GM12875 (cell line): ENCODE measurements around the gene FREM2.

Experiments used
- H3K4me3 ChIP-seq: one replicate; pipeline ENCODE4 v1.5.1; 2011; ENCODE audit warnings: low read depth, low read length, control low read depth
- TF ChIP-seq, protein P1 (sequence below): IDR thresholded peaks from 2 replicates; pipeline ENCODE4 v1.5.1; 2011; ENCODE audit warnings: low read depth, mild to moderate bottlenecking, control low read depth, inconsistent platforms, low read length, moderate library complexity, borderline replicate concordance; ENCODE audit not compliant: insufficient read depth

Gene FREM2

DNA sequence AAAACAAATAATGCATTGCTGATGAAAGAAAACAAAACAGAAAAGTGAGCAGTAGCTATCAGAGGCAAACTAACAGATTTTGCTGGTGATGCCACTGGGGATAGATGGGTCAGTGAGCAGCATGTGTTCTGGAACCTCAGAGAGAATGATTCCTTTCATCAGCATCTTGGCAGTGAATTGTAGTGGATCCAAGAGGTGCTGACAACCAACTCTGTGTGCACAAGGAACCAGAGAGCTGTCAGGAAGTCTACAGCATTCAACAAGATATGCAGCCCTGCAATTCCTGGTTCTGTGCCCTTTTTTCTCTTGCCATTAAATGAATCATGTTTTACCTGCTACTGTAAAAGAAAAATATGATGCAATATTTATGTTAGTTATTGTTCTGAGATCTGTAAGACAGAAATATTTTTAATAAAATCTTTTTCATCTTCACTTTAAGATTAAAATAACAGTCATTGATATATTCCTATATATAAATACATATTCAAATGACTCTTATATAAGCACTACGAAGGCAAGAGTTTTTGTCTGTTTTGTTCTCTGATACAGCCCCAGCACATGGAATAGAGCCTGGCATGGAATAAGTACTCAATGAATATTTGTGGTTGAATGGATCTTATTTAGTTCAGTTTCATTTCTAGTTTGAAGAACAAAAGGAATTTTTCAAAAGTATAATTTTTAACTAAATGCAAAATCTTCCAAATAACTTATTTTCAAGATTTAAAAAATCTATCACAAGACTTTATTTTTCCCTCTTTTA, 80.8 kb downstream of the FREM2 start:
- no peak overlapping the region for H3K4me3 ChIP-seq
- TF ChIP-seq, protein P1, sequence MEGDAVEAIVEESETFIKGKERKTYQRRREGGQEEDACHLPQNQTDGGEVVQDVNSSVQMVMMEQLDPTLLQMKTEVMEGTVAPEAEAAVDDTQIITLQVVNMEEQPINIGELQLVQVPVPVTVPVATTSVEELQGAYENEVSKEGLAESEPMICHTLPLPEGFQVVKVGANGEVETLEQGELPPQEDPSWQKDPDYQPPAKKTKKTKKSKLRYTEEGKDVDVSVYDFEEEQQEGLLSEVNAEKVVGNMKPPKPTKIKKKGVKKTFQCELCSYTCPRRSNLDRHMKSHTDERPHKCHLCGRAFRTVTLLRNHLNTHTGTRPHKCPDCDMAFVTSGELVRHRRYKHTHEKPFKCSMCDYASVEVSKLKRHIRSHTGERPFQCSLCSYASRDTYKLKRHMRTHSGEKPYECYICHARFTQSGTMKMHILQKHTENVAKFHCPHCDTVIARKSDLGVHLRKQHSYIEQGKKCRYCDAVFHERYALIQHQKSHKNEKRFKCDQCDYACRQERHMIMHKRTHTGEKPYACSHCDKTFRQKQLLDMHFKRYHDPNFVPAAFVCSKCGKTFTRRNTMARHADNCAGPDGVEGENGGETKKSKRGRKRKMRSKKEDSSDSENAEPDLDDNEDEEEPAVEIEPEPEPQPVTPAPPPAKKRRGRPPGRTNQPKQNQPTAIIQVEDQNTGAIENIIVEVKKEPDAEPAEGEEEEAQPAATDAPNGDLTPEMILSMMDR, result no peak

DNA sequence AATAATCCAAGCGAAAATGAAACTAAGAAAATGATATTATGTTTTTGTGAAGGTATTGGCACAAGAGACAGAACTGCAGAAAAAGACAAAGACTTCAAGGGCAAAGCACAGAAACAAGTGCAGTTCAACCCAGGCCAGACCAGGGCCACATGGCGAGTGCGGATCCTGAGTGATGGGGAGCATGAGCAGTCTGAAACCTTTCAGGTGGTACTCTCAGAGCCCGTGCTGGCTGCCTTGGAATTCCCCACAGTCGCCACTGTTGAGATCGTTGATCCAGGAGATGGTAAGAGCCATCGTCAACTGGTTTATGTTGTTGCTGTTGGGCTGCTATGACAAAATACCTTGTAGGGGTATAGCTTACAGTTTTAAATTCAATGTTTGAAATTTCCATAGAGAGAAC, 82.6 kb downstream of the FREM2 start:
- TF ChIP-seq, protein P1, result no peak
- H3K4me3 ChIP-seq, result no peak overlapping the region

DNA sequence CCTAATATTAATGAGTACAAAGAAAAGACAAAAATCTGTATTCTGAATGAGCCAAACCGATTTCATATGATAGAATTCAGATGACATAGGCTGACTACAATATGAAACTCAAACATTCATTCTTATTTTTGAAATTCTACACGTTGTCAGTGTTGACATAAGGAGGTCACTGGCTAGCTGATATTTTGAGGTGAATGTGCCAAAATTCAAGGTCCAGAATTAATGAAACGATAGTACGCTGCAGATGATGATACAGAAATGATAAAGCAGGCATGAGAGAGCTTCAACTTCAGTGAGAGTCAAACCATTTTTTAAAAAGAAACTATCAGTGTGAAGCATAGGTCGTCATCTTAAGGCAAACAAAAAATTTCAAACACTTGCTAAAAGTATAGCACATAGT, 88.2 kb downstream of the FREM2 start:
- TF ChIP-seq, protein P1, result no peak
- no peak overlapping the region for H3K4me3 ChIP-seq

DNA sequence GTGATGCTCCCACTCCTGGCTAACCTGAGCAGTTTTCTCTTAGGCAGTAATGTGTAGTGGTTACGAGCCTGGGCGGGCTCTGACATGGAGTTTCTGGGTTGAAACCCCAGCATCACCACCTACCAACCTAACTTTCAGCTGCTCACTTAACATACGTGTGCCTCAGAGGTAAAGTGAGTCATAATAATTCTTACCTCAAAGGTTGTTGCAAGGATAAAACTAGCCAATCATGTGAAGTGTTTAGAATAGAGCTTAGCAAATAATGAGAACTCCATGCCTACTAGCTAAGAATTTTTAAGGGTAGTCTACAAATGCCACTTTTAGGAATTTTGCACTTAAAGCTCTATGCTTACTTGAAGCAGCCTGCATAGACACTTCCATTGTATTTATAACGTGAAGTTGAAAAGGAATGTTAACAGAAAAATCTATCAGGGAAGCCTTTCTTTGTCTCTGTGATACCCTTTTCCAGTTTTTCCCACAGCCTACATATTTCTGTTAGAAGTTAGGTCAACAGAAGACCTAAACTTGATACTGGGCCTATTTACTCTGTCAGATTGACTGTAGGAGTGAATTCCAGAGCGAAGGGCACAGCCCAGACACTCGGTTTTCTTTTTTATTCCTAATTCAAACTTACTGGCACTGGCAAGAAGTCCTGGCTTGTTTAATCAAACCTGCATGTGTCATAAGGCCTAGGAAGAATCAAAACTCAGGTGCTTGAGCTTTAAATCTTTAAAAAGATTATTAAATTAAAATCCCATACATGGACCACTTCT, 90.7 kb downstream of the FREM2 start:
- TF ChIP-seq, protein P1, result no peak
- H3K4me3 ChIP-seq, result no peak overlapping the region

DNA sequence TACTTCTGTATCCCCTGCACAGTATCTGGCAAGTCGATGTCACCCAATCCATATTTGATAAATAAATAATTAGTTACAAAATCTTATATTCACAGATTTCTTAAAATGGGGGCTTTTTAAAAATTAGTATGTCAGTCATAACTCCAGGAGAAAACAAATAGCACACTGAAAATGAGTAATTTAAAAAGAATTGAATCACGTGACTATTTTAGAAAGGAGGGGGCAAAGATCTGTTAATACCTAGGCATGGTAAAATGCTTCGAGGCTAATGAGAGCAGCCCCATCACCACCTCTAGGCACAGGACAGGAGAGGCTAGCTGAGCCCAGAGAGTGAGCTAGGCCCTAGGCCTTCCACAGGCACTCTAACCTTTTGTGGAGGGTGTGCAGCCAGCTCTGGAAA, 94.7 kb downstream of the FREM2 start:
- H3K4me3 ChIP-seq, result no peak overlapping the region
- TF ChIP-seq, protein P1, result no peak

DNA sequence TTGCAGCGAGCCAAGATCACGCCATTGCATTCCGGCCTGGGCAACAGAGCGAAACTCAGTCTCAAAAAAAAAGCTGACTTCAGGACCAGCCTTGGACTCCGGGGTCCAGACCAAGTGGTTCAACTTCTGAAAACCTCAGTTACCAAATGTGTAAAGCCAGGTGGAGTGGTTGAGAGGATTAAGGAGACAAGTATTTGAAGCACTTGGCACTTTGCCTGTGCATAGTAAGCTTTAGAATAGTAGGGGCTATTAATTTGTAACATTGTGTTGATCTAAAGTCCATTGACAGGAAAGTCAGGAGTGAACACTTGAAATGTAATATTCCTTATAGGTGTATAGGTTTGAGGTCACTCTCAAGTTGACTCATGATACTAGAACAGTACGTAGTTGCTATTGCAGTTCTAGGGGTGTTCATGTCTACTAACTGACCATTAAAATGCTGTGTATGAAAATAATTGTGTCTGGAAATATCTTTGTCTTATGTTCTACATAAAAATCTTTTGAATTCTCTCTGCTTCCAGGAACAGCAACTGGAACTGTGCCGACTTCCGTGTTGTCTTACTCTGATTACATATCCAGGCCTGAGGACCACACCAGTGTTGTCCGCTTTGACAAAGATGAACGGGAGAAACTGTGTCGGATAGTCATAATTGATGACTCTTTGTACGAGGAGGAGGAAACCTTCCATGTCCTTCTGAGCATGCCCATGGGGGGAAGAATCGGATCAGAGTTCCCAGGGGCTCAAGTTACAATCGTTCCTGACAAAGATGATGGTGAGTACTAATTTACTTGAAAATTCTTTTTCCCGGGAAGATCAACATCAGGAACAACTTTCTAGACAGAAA, 97.4 kb downstream of the FREM2 start:
- TF ChIP-seq, protein P1, result no peak
- H3K4me3 ChIP-seq, result no peak overlapping the region

DNA sequence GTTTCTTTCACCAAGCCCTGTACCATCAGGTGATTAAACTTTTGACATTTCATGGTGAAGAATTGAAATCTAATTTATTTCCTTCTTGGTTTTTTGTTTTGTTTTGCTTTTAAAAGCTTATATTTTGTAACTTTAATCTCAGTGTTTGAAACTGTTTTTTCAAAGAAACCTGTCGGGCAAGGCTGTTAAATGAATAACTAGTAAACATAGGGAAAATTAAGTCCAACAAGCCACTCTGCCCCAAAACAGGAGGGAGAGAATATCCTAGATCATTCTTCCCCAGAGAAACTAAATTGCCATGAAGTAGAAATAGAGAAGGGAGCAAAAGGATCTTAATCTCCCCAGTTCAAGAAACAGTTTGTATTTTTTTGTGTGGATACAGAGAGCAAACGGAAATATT, 98.2 kb downstream of the FREM2 start:
- TF ChIP-seq, protein P1, result no peak
- no peak overlapping the region for H3K4me3 ChIP-seq
